ENCODE data around the gene TXNRD1. TPM values are rescaled to one million over a fixed set of nuclear protein-coding genes. Genes with fewer than 3 reads are reported as not detected.

Gene TXNRD1
- total and polyA plus RNA-seq, 2 of the 8 experiments (the other 6 are each of a cell fraction or from before 2014, with no cell fraction given), result 56.8 to 127 TPM

DNA sequence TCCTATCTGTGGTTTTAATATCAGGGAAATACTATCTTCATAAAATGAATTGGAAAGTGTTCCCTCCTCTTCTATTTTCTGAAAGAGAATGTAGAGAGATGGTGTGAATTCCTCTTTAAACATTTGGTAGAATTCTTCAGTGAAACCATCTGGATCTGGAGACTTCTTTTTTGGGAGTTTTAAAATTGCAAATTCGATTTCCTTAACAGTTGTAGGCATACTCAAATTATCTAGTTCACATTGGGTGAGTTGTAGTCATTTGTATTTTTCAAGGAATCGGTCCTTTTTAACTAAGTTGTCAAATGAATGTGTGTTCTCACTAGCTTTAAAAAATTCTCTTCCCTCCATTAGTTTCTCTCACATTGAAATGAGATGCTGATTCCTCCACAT lies 165.8 kb downstream of the TXNRD1 start:
- FAIRE-seq, result no peak
- no peak overlapping the region for H2BK12ac ChIP-seq (ENCODE audit: low read depth, low read length)
- no peak overlapping the region for H3K27ac ChIP-seq (ENCODE audit: low read depth, low read length)
- H3K9ac ChIP-seq (replicated peaks in 1 of 4; ENCODE audit: extremely low read depth in 1 of 4, low read depth in 3 of 4, low read length in 3 of 4), result no peak overlapping the region
- no peak overlapping the region for H2AK5ac ChIP-seq (ENCODE audit: low read depth, low read length)
- ChIA-PET CTCF (ENCODE audit: partially characterized antibody) (interaction anchor here (0.6 to 3.5 kb wide), 91 partner anchors 9 to 721 kb away, joined by 3 to 20 read pairs (median 4); partner anchors contain the start of genes CHST11 and EID3), POLR2A (ENCODE audit: partially characterized antibody) (interaction anchor here (0.6 to 1.3 kb wide), 5 partner anchors 75 to 726 kb away, joined by 3 to 4 read pairs (median 3); partner anchors contain the start of genes CHST11 and WASHC4)
- H3K4ac ChIP-seq (replicated peaks; ENCODE audit: insufficient read length, low read depth, low read length), result no peak overlapping the region
- 0 out of 8 replicates have a peak overlapping the region, but pooled peaks of 1 of the 4 experiments have one; percentile 28 for H3K4me3 ChIP-seq (ENCODE audit: extremely low read depth in 1 of 4, insufficient read depth in 2 of 4, low read depth in 3 of 4, low read length in 4 of 4)
- no peak for DNase-seq (ENCODE audit: low read depth in 1 of 2, low spot score in 2 of 2)
- no peak overlapping the region for H4K5ac ChIP-seq (ENCODE audit: insufficient read length, low read depth, low read length)
- no peak overlapping the region for H4K91ac ChIP-seq (replicated peaks; ENCODE audit: insufficient read length, low read length)
- no peaks in the 10 kb centered on the region for H3K9me3 ChIP-seq (ENCODE audit: insufficient read depth in 2 of 2, low read depth in 1 of 2, low read length in 1 of 2)
- peaks cover 3% of the 10 kb centered on the region; the same call in 1 of the 2 replicates for H3K23me2 ChIP-seq (ENCODE audit: low read depth, low read length)
- H3K4me2 ChIP-seq (ENCODE audit: insufficient read depth in 1 of 2, low read depth in 2 of 2, low read length in 2 of 2), result peak overlapping the region in 1 of 2 experiments; percentile 56; a peak in 3 of 4 replicates
- H3K18ac ChIP-seq (ENCODE audit: extremely low read depth, low read length), result no peak overlapping the region
- peaks cover 0 to 4% (median 3%) of the 10 kb centered on the region in 4 experiments; a peak in 4 of 7 replicates for H3K4me1 ChIP-seq (replicated peaks in 1 of 4; ENCODE audit: control insufficient read depth in 3 of 4, insufficient read depth in 4 of 4, low read length in 3 of 4)
- no peaks in the 10 kb centered on the region for H3K79me2 ChIP-seq (ENCODE audit: control insufficient read depth in 1 of 2, insufficient read depth in 2 of 2, low read length in 2 of 2)
- no peaks in the 10 kb centered on the region for H3K36me3 ChIP-seq (ENCODE audit: control insufficient read depth in 2 of 4, insufficient read depth in 4 of 4, low read length in 3 of 4)
- no peak overlapping the region for H2BK120ac ChIP-seq (replicated peaks; ENCODE audit: low read depth, low read length)
- H2BK20ac ChIP-seq (ENCODE audit: low read length), result no peak overlapping the region
- WGBS, 2 experiments (ENCODE audit: extremely low coverage in 1 of 2, insufficient coverage in 1 of 2, insufficient read length in 1 of 2, insufficient replicate concordance in 2 of 2, low coverage in 1 of 2, low lambda C conversion rate in 2 of 2, missing lambda C conversion rate in 1 of 2), result 70% methylated on average over 2 of the region's 2 CpGs; no CpG with 5 or more reads in 1 of the 2 experiments
- no peak overlapping the region for H3K56ac ChIP-seq (replicated peaks; ENCODE audit: insufficient read length, low read depth, low read length)
- H3K14ac ChIP-seq (ENCODE audit: insufficient read length), result no peak overlapping the region
- H3K23ac ChIP-seq (ENCODE audit: insufficient read length), result no peak overlapping the region
- no peaks in the 10 kb centered on the region for H3K27me3 ChIP-seq (replicated peaks in 1 of 4; ENCODE audit: control insufficient read depth in 3 of 4, extremely low read depth in 1 of 4, insufficient read depth in 3 of 4, low read length in 3 of 4)
- no peak overlapping the region for H2AFZ ChIP-seq (ENCODE audit: low read length)
- H4K8ac ChIP-seq (ENCODE audit: extremely low read depth, insufficient read depth, low read length), result no peak overlapping the region
- H2BK15ac ChIP-seq (ENCODE audit: low read length), result no peak overlapping the region
- H2BK5ac ChIP-seq (ENCODE audit: low read depth, low read length), result no peak overlapping the region
- H3K79me1 ChIP-seq (ENCODE audit: low read depth, low read length), result no peaks in the 10 kb centered on the region
- no peaks in the 10 kb centered on the region for H4K20me1 ChIP-seq (replicated peaks in 1 of 2; ENCODE audit: control insufficient read depth in 1 of 2, insufficient read depth in 2 of 2, low read length in 2 of 2)
- TF ChIP-seq RFX5 (IDR thresholded peaks at IDR 0.05; ENCODE audit: borderline replicate concordance, low read depth, low read length) (no peak), KDM1A (IDR thresholded peaks at IDR 0.05; ENCODE audit: borderline replicate concordance, low read length) (no peak), GABPA (IDR thresholded peaks at IDR 0.05; ENCODE audit: borderline replicate concordance, insufficient read depth, low read length) (no peak), RXRA (IDR thresholded peaks at IDR 0.05; ENCODE audit: insufficient read depth, low read depth, low read length) (no peak), POLR2A (IDR thresholded peaks at IDR 0.05; ENCODE audit: control extremely low read depth in 1 of 2, low read depth in 2 of 2, low read length in 2 of 2) (no peak), POU5F1 (IDR thresholded peaks at IDR 0.05; ENCODE audit: low read depth, low read length) (no peak), SAP30 (IDR thresholded peaks at IDR 0.05; ENCODE audit: insufficient read depth, insufficient replicate concordance, low read length) (no peak), PHF8 (conservative IDR thresholded peaks at IDR 0.05; ENCODE audit: low read depth, low read length) (no peak), EGR1 (IDR thresholded peaks at IDR 0.05; ENCODE audit: borderline replicate concordance, low read depth, low read length) (no peak), TAF7 (optimal IDR thresholded peaks at IDR 0.05; ENCODE audit: borderline replicate concordance, low read depth, low read length) (no peak), SIRT6 (IDR thresholded peaks at IDR 0.05; ENCODE audit: low read length) (no peak)
- TF ChIP-seq, protein P1, sequence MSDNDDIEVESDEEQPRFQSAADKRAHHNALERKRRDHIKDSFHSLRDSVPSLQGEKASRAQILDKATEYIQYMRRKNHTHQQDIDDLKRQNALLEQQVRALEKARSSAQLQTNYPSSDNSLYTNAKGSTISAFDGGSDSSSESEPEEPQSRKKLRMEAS (IDR thresholded peaks at IDR 0.05), result no peak
- TF ChIP-seq, protein P2, sequence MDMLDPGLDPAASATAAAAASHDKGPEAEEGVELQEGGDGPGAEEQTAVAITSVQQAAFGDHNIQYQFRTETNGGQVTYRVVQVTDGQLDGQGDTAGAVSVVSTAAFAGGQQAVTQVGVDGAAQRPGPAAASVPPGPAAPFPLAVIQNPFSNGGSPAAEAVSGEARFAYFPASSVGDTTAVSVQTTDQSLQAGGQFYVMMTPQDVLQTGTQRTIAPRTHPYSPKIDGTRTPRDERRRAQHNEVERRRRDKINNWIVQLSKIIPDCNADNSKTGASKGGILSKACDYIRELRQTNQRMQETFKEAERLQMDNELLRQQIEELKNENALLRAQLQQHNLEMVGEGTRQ (IDR thresholded peaks at IDR 0.05; ENCODE audit: low read length), result no peak

Measured in H1 (cell line).